Neural cell (in vitro differentiated cells): ENCODE data around the gene C19orf85. TPM values are rescaled to one million over a fixed set of nuclear protein-coding genes. Genes with fewer than 3 reads are reported as not detected.

ENCODE experiments used
- H2AFZ ChIP-seq: fragments of 200-600, 300-800 bp; sonication (generic), shearing (Covaris generic); 2 replicates; pipeline ENCODE4 v1.6.0; 2014; ENCODE audit warnings: low read depth, mild to moderate bottlenecking, antibody characterized with exemption, low read length, moderate library complexity
- H3F3A ChIP-seq: fragments of 200-600 bp; shearing (Covaris generic); 2 replicates; pipeline ENCODE4 v1.6.1; 2016; ENCODE audit warnings: mild to moderate bottlenecking, moderate library complexity, mixed read lengths, antibody characterized with exemption, low read length; ENCODE audit not compliant: insufficient read depth, poor library complexity, severe bottlenecking
- H3K27ac ChIP-seq: fragments of 200-600, 300-800 bp; sonication (generic), shearing (Covaris generic); 2 replicates; pipeline ENCODE4 v1.5.1; 2014; ENCODE audit warnings: mild to moderate bottlenecking, low read length, moderate library complexity
- H3K27me3 ChIP-seq: fragments of 300-800, 200-600 bp; sonication (generic), shearing (Covaris generic); 2 replicates; pipeline ENCODE4 v1.6.0; 2014; ENCODE audit warnings: mild to moderate bottlenecking, low read depth, low read length, moderate library complexity; ENCODE audit not compliant: insufficient read depth
- H3K36me3 ChIP-seq: fragments of 300-800, 200-600 bp; sonication (generic), shearing (Covaris generic); 2 replicates; pipeline ENCODE4 v1.5.1; 2014; ENCODE audit warnings: mild to moderate bottlenecking, antibody characterized with exemption, low read length, moderate library complexity; ENCODE audit not compliant: insufficient read depth
- H3K4me2 ChIP-seq: fragments of 300-800, 200-600 bp; sonication (generic), shearing (Covaris generic); 2 replicates; pipeline ENCODE4 v1.6.0; 2014; ENCODE audit warnings: mild to moderate bottlenecking, low read length
- H3K4me3 ChIP-seq: fragments of 300-800, 200-600 bp; sonication (generic), shearing (Covaris generic); 2 replicates; pipeline ENCODE4 v1.5.1; 2014; ENCODE audit warnings: mild to moderate bottlenecking, low read length, moderate library complexity
- H3K79me2 ChIP-seq: fragments of 200-600 bp; shearing (Covaris generic); replicated peaks from 2 replicates; pipeline ENCODE4 v1.6.0; 2014; ENCODE audit warnings: mild to moderate bottlenecking, low read length, moderate library complexity; ENCODE audit not compliant: insufficient read depth
- H3K9ac ChIP-seq: fragments of 300-800, 200-600 bp; sonication (generic), shearing (Covaris generic); 2 replicates; pipeline ENCODE4 v1.6.1; 2016; ENCODE audit warnings: mild to moderate bottlenecking, low read length, mixed read lengths
- H3K9me2 ChIP-seq: fragments of 200-600 bp; shearing (Covaris generic); 2 replicates; pipeline ENCODE4 v1.6.1; 2016; ENCODE audit warnings: mild to moderate bottlenecking, low read length, mixed read lengths; ENCODE audit not compliant: insufficient read depth
- H3K9me3 ChIP-seq: fragments of 200-600, 300-800 bp; sonication (generic), shearing (Covaris generic); 2 replicates; pipeline ENCODE4 v1.6.1; 2016; ENCODE audit warnings: mild to moderate bottlenecking, mixed run types, low read length, moderate library complexity, mixed read lengths
- H4K20me1 ChIP-seq: fragments of 200-600 bp; shearing (Covaris generic); 2 replicates; pipeline ENCODE4 v1.6.1; 2016; ENCODE audit warnings: mild to moderate bottlenecking, mixed run types; ENCODE audit not compliant: insufficient read depth
- EP300 ChIP-seq: fragments of 450-650 bp; conservative IDR thresholded peaks from 2 replicates; pipeline ENCODE4 v1.6.1; 2014; ENCODE audit warnings: antibody characterized with exemption, mild to moderate bottlenecking, moderate library complexity; ENCODE audit not compliant: poor library complexity, severe bottlenecking
- EZH2 ChIP-seq: fragments of 200-600, 300-800 bp; shearing (Covaris generic), sonication (generic); IDR thresholded peaks from 2 replicates; pipeline ENCODE4 v1.6.1; 2014; ENCODE audit warnings: antibody characterized with exemption, low read length, borderline replicate concordance, mild to moderate bottlenecking; ENCODE audit not compliant: insufficient read depth, poor library complexity, severe bottlenecking
- MXI1 ChIP-seq: fragments of 450-650 bp; conservative IDR thresholded peaks from 2 replicates; pipeline ENCODE4 v1.6.1; 2014; ENCODE audit warnings: antibody characterized with exemption, mild to moderate bottlenecking; ENCODE audit not compliant: poor library complexity, severe bottlenecking
- POLR2AphosphoS5 ChIP-seq: IDR thresholded peaks from 2 replicates; pipeline ENCODE4 v1.6.1; 2012
- RAD21 ChIP-seq: fragments of 450-650 bp; conservative IDR thresholded peaks from 2 replicates; pipeline ENCODE4 v1.6.1; 2014; ENCODE audit warnings: antibody characterized with exemption, mild to moderate bottlenecking, moderate library complexity
- SMC3 ChIP-seq: fragments of 450-650 bp; conservative IDR thresholded peaks from 2 replicates; pipeline ENCODE4 v1.6.1; 2014; ENCODE audit warnings: antibody characterized with exemption, mild to moderate bottlenecking, moderate library complexity; ENCODE audit not compliant: poor library complexity
- TAF1 ChIP-seq: IDR thresholded peaks from 2 replicates; pipeline ENCODE4 v1.6.1; 2012; ENCODE audit warnings: low read depth
- polyA plus RNA-seq: library from polyadenylated mRNA; depleted of rRNA; stranded (reverse); fragments of >200 nt; gene quantifications from 2 replicates; pipeline ENCODE4 v1.2.3, GENCODE V29; 2014
- TF ChIP-seq, protein P1 (sequence below): fragments of 450-650 bp; IDR thresholded peaks from 2 replicates; pipeline ENCODE4 v1.5.1; 2014; ENCODE audit warnings: antibody characterized with exemption, mild to moderate bottlenecking, moderate library complexity; ENCODE audit not compliant: poor library complexity, severe bottlenecking
- TF ChIP-seq, protein P2 (sequence below): IDR thresholded peaks from 2 replicates; pipeline ENCODE4 v1.6.1; 2012; ENCODE audit warnings: borderline replicate concordance

The C19orf85 gene
- polyA plus RNA-seq, 1 donor from 2014 or later: 0.19 TPM

DNA sequence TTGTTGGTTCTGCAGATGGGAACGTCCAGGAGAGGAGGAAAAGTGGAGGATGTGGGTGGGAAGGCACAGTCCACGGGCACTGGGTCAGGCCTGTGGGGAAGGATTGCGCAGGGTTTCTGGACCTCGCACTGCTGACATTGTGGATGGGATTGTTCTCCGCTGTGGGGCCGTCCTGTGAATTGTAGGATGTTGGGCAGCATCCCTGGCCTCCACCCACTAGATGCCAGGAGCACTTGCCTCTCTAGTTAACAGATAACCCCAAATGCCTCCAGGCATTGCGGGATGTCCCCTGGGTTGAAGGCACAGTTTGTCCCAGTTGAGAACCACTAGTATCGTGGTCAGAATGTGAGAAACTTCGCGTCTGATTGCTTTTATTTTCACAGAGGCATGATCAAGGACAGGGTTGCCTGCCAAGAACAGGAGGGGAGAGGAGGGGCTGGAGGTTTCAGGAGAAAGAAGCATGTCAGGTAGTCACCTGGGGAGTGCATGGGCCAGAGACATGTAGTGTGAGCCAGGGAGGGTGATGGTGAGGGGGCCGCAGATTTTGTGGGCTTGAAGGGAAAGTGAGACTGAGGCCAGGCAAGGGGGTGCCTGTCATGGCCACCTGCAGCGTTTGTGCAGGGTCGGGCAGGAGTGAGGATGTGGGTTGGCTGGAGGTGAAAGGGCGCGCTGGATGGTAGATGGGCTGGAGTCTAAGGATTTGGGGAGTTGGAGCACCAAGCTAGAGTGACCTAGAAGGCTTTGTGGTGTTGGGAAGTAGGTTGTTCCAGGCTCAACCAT lies 15.1 kb upstream of the C19orf85 start:
- H3F3A ChIP-seq: no peaks in the 10 kb centered on the region
- TF ChIP-seq POLR2AphosphoS5: no peak
- no peak overlapping the region for H3K9ac ChIP-seq
- no peak overlapping the region for H3K27ac ChIP-seq
- H3K79me2 ChIP-seq: peaks cover 11% of the 10 kb centered on the region
- H3K9me3 ChIP-seq: no peaks in the 10 kb centered on the region
- H4K20me1 ChIP-seq: no peaks in the 10 kb centered on the region
- no peaks in the 10 kb centered on the region for H3K27me3 ChIP-seq
- H3K36me3 ChIP-seq: no peaks in the 10 kb centered on the region
- H3K4me3 ChIP-seq: no peak overlapping the region
- no peak overlapping the region for H2AFZ ChIP-seq
- no peaks in the 10 kb centered on the region for H3K9me2 ChIP-seq
- no peak overlapping the region for H3K4me2 ChIP-seq

DNA sequence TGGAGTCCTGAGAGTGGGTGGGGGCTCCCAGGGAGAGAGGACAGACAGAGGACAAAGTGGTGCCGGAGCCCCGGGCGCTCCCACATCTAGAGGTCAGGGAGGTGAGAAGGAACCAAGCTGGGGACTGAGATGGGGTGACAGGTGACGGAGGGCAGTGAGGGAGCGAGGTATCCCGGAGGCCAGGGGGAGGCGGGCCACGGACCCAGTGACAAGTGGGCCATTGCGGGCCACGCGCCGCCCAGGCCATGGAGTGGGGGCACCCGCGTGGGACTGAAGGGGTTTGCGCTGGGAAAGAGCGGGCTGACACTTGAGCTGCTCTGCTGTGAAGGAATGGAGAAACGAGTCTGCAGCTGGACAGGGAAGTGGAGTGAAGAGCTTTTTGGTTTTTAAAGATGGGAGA lies 14.5 kb upstream of the C19orf85 start:
- Histone ChIP-seq H4K20me1 (no peaks in the 10 kb centered on the region), H3K9me2 (no peaks in the 10 kb centered on the region), H3K9me3 (no peaks in the 10 kb centered on the region), H3K9ac (no peak overlapping the region), H3F3A (no peaks in the 10 kb centered on the region), H3K79me2 (peaks cover 8% of the 10 kb centered on the region), H3K4me2 (no peak overlapping the region), H3K36me3 (no peaks in the 10 kb centered on the region), H3K27ac (no peak overlapping the region), H3K4me3 (no peak overlapping the region), H3K27me3 (no peaks in the 10 kb centered on the region), H2AFZ (no peak overlapping the region)
- TF ChIP-seq RAD21 (no peak), MXI1 (no peak), POLR2AphosphoS5 (no peak), EP300 (no peak), SMC3 (no peak), TAF1 (no peak), EZH2 (no peak)
- TF ChIP-seq, protein P1, sequence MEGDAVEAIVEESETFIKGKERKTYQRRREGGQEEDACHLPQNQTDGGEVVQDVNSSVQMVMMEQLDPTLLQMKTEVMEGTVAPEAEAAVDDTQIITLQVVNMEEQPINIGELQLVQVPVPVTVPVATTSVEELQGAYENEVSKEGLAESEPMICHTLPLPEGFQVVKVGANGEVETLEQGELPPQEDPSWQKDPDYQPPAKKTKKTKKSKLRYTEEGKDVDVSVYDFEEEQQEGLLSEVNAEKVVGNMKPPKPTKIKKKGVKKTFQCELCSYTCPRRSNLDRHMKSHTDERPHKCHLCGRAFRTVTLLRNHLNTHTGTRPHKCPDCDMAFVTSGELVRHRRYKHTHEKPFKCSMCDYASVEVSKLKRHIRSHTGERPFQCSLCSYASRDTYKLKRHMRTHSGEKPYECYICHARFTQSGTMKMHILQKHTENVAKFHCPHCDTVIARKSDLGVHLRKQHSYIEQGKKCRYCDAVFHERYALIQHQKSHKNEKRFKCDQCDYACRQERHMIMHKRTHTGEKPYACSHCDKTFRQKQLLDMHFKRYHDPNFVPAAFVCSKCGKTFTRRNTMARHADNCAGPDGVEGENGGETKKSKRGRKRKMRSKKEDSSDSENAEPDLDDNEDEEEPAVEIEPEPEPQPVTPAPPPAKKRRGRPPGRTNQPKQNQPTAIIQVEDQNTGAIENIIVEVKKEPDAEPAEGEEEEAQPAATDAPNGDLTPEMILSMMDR: no peak
- TF ChIP-seq, protein P2, sequence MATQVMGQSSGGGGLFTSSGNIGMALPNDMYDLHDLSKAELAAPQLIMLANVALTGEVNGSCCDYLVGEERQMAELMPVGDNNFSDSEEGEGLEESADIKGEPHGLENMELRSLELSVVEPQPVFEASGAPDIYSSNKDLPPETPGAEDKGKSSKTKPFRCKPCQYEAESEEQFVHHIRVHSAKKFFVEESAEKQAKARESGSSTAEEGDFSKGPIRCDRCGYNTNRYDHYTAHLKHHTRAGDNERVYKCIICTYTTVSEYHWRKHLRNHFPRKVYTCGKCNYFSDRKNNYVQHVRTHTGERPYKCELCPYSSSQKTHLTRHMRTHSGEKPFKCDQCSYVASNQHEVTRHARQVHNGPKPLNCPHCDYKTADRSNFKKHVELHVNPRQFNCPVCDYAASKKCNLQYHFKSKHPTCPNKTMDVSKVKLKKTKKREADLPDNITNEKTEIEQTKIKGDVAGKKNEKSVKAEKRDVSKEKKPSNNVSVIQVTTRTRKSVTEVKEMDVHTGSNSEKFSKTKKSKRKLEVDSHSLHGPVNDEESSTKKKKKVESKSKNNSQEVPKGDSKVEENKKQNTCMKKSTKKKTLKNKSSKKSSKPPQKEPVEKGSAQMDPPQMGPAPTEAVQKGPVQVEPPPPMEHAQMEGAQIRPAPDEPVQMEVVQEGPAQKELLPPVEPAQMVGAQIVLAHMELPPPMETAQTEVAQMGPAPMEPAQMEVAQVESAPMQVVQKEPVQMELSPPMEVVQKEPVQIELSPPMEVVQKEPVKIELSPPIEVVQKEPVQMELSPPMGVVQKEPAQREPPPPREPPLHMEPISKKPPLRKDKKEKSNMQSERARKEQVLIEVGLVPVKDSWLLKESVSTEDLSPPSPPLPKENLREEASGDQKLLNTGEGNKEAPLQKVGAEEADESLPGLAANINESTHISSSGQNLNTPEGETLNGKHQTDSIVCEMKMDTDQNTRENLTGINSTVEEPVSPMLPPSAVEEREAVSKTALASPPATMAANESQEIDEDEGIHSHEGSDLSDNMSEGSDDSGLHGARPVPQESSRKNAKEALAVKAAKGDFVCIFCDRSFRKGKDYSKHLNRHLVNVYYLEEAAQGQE: no peak
